LNCaP clone FGC (cell line): Measurements from ENCODE around the gene PLEKHH3.

Experiments used
- DNase-seq: peaks from one replicate; pipeline ENCODE4 v3.0.0-alpha.2; 2011; ENCODE audit warnings: low read depth
- H3K4me3 ChIP-seq: 2 replicates; pipeline ENCODE4 v1.5.1; 2011; ENCODE audit warnings: mild to moderate bottlenecking, low read depth, low read length, control low read depth
- CTCF ChIP-seq: IDR thresholded peaks from 2 replicates; pipeline ENCODE4 v1.5.1; 2012; ENCODE audit warnings: mild to moderate bottlenecking; ENCODE audit not compliant: control insufficient read depth, insufficient read depth; ENCODE audit errors: extremely low read depth

The PLEKHH3 gene

GRCh38 chr17:42704837-42705494, 28.2 kb upstream of the PLEKHH3 start:
- DNase-seq, result no peak

GRCh38 chr17:42704490-42704836, 27.7 kb upstream of the PLEKHH3 start:
- no peak for TF ChIP-seq CTCF
- DNase-seq, result no peak
- H3K4me3 ChIP-seq, result no peak overlapping the region

More at GRCh38 chr17:42704837-42705494, 28.2 kb upstream of the PLEKHH3 start:
- H3K4me3 ChIP-seq, result no peak overlapping the region
- no peak for TF ChIP-seq CTCF

- DNase-seq, result no peak
- TF ChIP-seq CTCF, result no peak
- H3K4me3 ChIP-seq, result no peak overlapping the region
Observed at GRCh38 chr17:42702446-42702845, 25.7 kb upstream of the PLEKHH3 start.

GRCh38 chr17:42700586-42701289, 23.9 kb upstream of the PLEKHH3 start:
- no peak for TF ChIP-seq CTCF
- no peak for DNase-seq
- no peak overlapping the region for H3K4me3 ChIP-seq

- no peak for DNase-seq
- TF ChIP-seq CTCF, result no peak
- H3K4me3 ChIP-seq, result no peak overlapping the region
Observed at GRCh38 chr17:42699415-42699740, 22.6 kb upstream of the PLEKHH3 start.

GRCh38 chr17:42698736-42699414, 22.1 kb upstream of the PLEKHH3 start:
- no peak for TF ChIP-seq CTCF
- H3K4me3 ChIP-seq, result no peak overlapping the region
- no peak for DNase-seq
